SK-N-SH (cell line): ENCODE data around the gene CAPN9. TPM values are rescaled to one million over a fixed set of nuclear protein-coding genes. Genes with fewer than 3 reads are reported as not detected.

Experiments
- CTCF ChIA-PET: fragments of 300-600, 350-600 bp; formaldehyde crosslinking; extraction: SDS; loops from one replicate; lab custom pipeline; 2021; lab: Yijun Ruan, JAX
- POLR2A ChIA-PET: fragments of 350-600 bp; sonication (Branson Sonifier 250); formaldehyde crosslinking; extraction: SDS; loops from one replicate; lab custom pipeline; 2020; ENCODE audit warnings: antibody characterized with exemption, inconsistent platforms; lab: Yijun Ruan, JAX
- DNase-seq: peaks from one replicate; pipeline ENCODE4 v3.0.0; 2012
- H2AFZ ChIP-seq: fragments of 200-600 bp; sonication (generic); 2 replicates; pipeline ENCODE4 v1.8.1; 2016; ENCODE audit warnings: antibody characterized with exemption, mild to moderate bottlenecking, low read depth
- H3F3A ChIP-seq: fragments of 200-600 bp; sonication (generic); replicated peaks from 2 replicates; pipeline ENCODE3; 2016; ENCODE audit warnings: antibody characterized with exemption, mild to moderate bottlenecking; ENCODE audit not compliant: insufficient read depth
- H3K27ac ChIP-seq, 2 experiments: fragments of 200-500 bp in 1 of 2; fragments of 200-600 bp in 1 of 2; sonication (Bioruptor generic) in 1 of 2; sonication (generic), shearing (Covaris generic) in 1 of 2; 2 replicates each; pipeline versions ENCODE4 v1.5.1 to v1.6.1; 2014 to 2016; ENCODE audit warnings: low read depth in 2 of 2, inconsistent platforms in 1 of 2, low read length in 1 of 2, mild to moderate bottlenecking in 1 of 2, mixed read lengths in 1 of 2
- H3K27me3 ChIP-seq: fragments of 200-600 bp; sonication (generic), shearing (Covaris generic); 2 replicates; pipeline ENCODE4 v1.6.1; 2016; ENCODE audit warnings: mixed run types; ENCODE audit not compliant: insufficient read depth
- H3K36me3 ChIP-seq, 2 experiments: fragments of 200-500 bp in 1 of 2; fragments of 200-600 bp in 1 of 2; sonication (Bioruptor generic) in 1 of 2; sonication (generic) in 1 of 2; replicated peaks in 1 of 2; 2 replicates each; pipeline versions ENCODE3 to v1.5.1; 2014 to 2016; ENCODE audit warnings: low read length in 1 of 2, mild to moderate bottlenecking in 1 of 2; ENCODE audit not compliant: insufficient read depth in 2 of 2, control insufficient read depth in 1 of 2
- H3K4me1 ChIP-seq, 2 experiments: fragments of 200-500 bp in 1 of 2; fragments of 200-600 bp in 1 of 2; sonication (Bioruptor generic) in 1 of 2; sonication (generic), shearing (Covaris generic) in 1 of 2; 2 replicates each; pipeline versions ENCODE4 v1.5.1 to v1.6.1; 2014 to 2016; ENCODE audit warnings: low read depth in 1 of 2, low read length in 1 of 2, mixed run types in 1 of 2; ENCODE audit not compliant: insufficient read depth in 2 of 2, control insufficient read depth in 1 of 2
- H3K4me2 ChIP-seq: fragments of 200-600 bp; sonication (generic), shearing (Covaris generic); 2 replicates; pipeline ENCODE4 v1.6.1; 2017; ENCODE audit warnings: mixed run types
- H3K4me3 ChIP-seq, 2 experiments: fragments of 200-500 bp in 1 of 2; fragments of 200-600 bp in 1 of 2; sonication (Bioruptor generic) in 1 of 2; sonication (generic), shearing (Covaris generic) in 1 of 2; 2 replicates each; pipeline versions ENCODE4 v1.5.1 to v1.8.1; 2014 to 2016; ENCODE audit warnings: low read depth in 2 of 2, inconsistent platforms in 1 of 2, low read length in 1 of 2, mild to moderate bottlenecking in 1 of 2, mixed read lengths in 1 of 2, moderate library complexity in 1 of 2
- H3K79me2 ChIP-seq: fragments of 200-600 bp; sonication (generic); 2 replicates; pipeline ENCODE4 v1.8.1; 2017; ENCODE audit warnings: mild to moderate bottlenecking; ENCODE audit not compliant: insufficient read depth
- H3K9ac ChIP-seq: fragments of 200-600 bp; sonication (generic); 2 replicates; pipeline ENCODE4 v1.6.1; 2017; ENCODE audit warnings: mixed run types
- H3K9me2 ChIP-seq: fragments of 200-600 bp; sonication (generic); 2 replicates; pipeline ENCODE4 v1.6.1; 2017; ENCODE audit warnings: mixed run types
- H3K9me3 ChIP-seq: fragments of 200-600 bp; sonication (generic); 2 replicates; pipeline ENCODE4 v1.6.1; 2017; ENCODE audit warnings: mixed run types, mild to moderate bottlenecking, moderate library complexity
- H4K20me1 ChIP-seq: fragments of 200-600 bp; sonication (generic); 2 replicates; pipeline ENCODE4 v1.6.1; 2017; ENCODE audit warnings: mild to moderate bottlenecking, mixed run types; ENCODE audit not compliant: insufficient read depth
- FOXJ3 ChIP-seq: sonication (generic); formaldehyde crosslinking; IDR thresholded peaks from 2 replicates; pipeline ENCODE4 v1.5.1; 2020; ENCODE audit warnings: mild to moderate bottlenecking, missing genetic modification reagents
- GABPA ChIP-seq: IDR thresholded peaks from 2 replicates; pipeline ENCODE4 v1.4.0; 2012; ENCODE audit warnings: low read depth, mild to moderate bottlenecking
- GATA2 ChIP-seq: sonication (generic); formaldehyde crosslinking; IDR thresholded peaks from 2 replicates; pipeline ENCODE4 v1.5.0; 2020; ENCODE audit warnings: mild to moderate bottlenecking, missing genetic modification reagents
- JUND ChIP-seq: IDR thresholded peaks from 2 replicates; pipeline ENCODE4 v1.4.0; 2012
- MXI1 ChIP-seq: IDR thresholded peaks from 2 replicates; pipeline ENCODE4 v1.6.1; 2012; ENCODE audit warnings: mild to moderate bottlenecking, low read depth, low read length, improper control_type of control experiment
- NFIC ChIP-seq: IDR thresholded peaks from 2 replicates; pipeline ENCODE4 v1.4.0; 2012; ENCODE audit warnings: borderline replicate concordance
- RXRA ChIP-seq: IDR thresholded peaks from 2 replicates; pipeline ENCODE4 v1.4.0; 2012; ENCODE audit warnings: low read depth, mild to moderate bottlenecking, borderline replicate concordance
- TEAD4 ChIP-seq: IDR thresholded peaks from 2 replicates; pipeline ENCODE4 v1.4.0; 2012; ENCODE audit warnings: mild to moderate bottlenecking, borderline replicate concordance; ENCODE audit not compliant: insufficient read depth
- YY1 ChIP-seq: IDR thresholded peaks from 2 replicates; pipeline ENCODE4 v1.4.0; 2012; ENCODE audit warnings: low read depth, mild to moderate bottlenecking
- WGBS: methylation state at CpG from one replicate; pipeline ENCODE4 v1.1.6; 2017; ENCODE audit warnings: low lambda C conversion rate; 5-methylcytosine and 5-hydroxymethylcytosine counted together
- polyA plus RNA-seq, 3 experiments: library from polyadenylated mRNA; depleted of rRNA; stranded (reverse); fragments of >200 nt; gene quantifications; 2 replicates each; pipeline ENCODE4 v1.2.3, GENCODE V29; 2012
- TF ChIP-seq, protein P1 (sequence below): fragments of 150-350 bp; IDR thresholded peaks from 2 replicates; pipeline ENCODE4 v1.6.1; 2017; ENCODE audit warnings: antibody characterized with exemption, low read length, low read depth, borderline replicate concordance
- TF ChIP-seq, protein P2 (sequence below): fragments of 200-600 bp; sonication (generic); IDR thresholded peaks from 2 replicates; pipeline ENCODE4 v1.6.1; 2017; ENCODE audit warnings: antibody characterized with exemption, mild to moderate bottlenecking, moderate library complexity
- TF ChIP-seq, protein P3 (sequence below): IDR thresholded peaks from 2 replicates; pipeline ENCODE4 v1.4.0; 2012; ENCODE audit warnings: low read depth, borderline replicate concordance
- TF ChIP-seq, protein P4 (sequence below): IDR thresholded peaks from 2 replicates; pipeline ENCODE4 v1.6.1; 2012; ENCODE audit warnings: mild to moderate bottlenecking, low read depth, low read length, moderate library complexity
- TF ChIP-seq, protein P5 (sequence below): IDR thresholded peaks from 2 replicates; pipeline ENCODE4; 2012

CAPN9 gene
- polyA plus RNA-seq, 1 of the 3 experiments (the other 2 are of a cell fraction): not detected

DNA sequence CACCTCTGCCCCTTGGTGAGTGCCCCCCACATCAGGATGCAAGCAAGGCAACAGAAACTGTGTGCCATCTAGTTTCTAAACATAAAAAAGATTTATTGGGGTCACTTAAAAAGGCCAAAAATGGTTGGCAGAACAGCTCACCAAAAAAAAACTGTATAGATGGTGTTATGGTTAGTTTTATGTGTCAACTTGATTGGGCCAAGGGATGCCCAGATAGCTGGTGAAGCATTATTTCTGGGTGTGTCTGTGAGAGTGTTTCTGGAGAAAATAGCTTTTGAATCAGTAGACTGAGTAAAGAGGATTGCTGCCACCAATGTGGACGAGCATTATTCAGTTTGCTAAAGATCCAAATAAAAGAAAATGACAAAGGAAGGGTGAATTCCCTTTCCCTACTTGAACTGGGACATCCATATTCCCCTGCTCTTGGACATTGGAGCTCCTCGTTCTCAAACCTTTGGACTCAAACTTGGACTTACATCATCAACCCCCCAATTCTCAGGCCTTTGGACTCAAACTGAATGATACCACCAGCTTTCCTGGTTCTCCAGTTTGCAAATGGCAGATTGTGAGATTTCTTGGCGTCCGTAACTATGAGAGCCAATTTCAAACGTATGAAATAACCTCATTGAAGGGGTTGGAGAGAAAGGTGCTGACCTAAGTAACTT lies 16.9 kb downstream of the CAPN9 start:
- Histone ChIP-seq H4K20me1 (no peaks in the 10 kb centered on the region), H3K27me3 (peaks cover 12% of the 10 kb centered on the region; the same call in 1 of the 2 replicates), H3K27ac (no peak overlapping the region), H3K4me1 (peaks cover 0 to 19% of the 10 kb centered on the region in 2 experiments; a peak in 1 of 4 replicates), H3K4me3 (no peak overlapping the region), H2AFZ (no peak overlapping the region), H3K79me2 (no peaks in the 10 kb centered on the region), H3K9me3 (no peaks in the 10 kb centered on the region), H3K9me2 (no peaks in the 10 kb centered on the region), H3F3A (no peaks in the 10 kb centered on the region), H3K9ac (no peak overlapping the region), H3K36me3 (no peaks in the 10 kb centered on the region), H3K4me2 (no peak overlapping the region)
- POLR2A ChIA-PET: no interaction called here
- TF ChIP-seq, protein P1, sequence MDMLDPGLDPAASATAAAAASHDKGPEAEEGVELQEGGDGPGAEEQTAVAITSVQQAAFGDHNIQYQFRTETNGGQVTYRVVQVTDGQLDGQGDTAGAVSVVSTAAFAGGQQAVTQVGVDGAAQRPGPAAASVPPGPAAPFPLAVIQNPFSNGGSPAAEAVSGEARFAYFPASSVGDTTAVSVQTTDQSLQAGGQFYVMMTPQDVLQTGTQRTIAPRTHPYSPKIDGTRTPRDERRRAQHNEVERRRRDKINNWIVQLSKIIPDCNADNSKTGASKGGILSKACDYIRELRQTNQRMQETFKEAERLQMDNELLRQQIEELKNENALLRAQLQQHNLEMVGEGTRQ: no peak
- TF ChIP-seq GABPA (no peak), YY1 (no peak), MXI1 (no peak)
- TF ChIP-seq, protein P2, sequence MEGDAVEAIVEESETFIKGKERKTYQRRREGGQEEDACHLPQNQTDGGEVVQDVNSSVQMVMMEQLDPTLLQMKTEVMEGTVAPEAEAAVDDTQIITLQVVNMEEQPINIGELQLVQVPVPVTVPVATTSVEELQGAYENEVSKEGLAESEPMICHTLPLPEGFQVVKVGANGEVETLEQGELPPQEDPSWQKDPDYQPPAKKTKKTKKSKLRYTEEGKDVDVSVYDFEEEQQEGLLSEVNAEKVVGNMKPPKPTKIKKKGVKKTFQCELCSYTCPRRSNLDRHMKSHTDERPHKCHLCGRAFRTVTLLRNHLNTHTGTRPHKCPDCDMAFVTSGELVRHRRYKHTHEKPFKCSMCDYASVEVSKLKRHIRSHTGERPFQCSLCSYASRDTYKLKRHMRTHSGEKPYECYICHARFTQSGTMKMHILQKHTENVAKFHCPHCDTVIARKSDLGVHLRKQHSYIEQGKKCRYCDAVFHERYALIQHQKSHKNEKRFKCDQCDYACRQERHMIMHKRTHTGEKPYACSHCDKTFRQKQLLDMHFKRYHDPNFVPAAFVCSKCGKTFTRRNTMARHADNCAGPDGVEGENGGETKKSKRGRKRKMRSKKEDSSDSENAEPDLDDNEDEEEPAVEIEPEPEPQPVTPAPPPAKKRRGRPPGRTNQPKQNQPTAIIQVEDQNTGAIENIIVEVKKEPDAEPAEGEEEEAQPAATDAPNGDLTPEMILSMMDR: no peak
- DNase-seq: no peak
- CTCF ChIA-PET: interaction anchor here (1.2 to 1.4 kb wide), 2 partner anchors 9 to 33 kb away, joined by 3 to 7 read pairs; no protein-coding TSS in a partner anchor
- 43% methylated on average over 5 of the region's 5 CpGs for WGBS

DNA sequence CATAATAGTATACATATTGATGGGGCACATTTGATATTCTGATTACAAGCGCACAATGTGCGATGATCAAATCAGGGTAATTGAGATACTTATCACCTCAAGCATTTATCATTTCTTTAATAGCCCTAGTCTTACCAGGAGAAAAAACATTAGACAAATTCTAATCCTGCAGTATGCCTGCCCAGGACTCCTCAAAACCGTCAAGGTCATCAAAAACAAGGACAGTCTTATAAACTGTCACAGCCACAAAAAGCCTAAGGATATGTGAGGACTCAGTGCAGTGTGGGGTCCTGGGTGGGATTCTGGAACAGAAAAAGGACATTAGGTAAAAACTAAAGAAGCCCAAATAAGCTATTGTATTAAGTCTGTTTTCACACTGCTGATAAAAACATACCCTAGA lies 19.1 kb downstream of the CAPN9 start:
- H3K36me3 ChIP-seq: no peaks in the 10 kb centered on the region
- peaks cover 0 to 5% of the 10 kb centered on the region in 2 experiments; a peak in 1 of 4 replicates for H3K4me1 ChIP-seq
- TF ChIP-seq FOXJ3 (CRISPR knock-in tag): no peak
- TF ChIP-seq GATA2 (CRISPR knock-in tag): no peak
- TF ChIP-seq, protein P3, sequence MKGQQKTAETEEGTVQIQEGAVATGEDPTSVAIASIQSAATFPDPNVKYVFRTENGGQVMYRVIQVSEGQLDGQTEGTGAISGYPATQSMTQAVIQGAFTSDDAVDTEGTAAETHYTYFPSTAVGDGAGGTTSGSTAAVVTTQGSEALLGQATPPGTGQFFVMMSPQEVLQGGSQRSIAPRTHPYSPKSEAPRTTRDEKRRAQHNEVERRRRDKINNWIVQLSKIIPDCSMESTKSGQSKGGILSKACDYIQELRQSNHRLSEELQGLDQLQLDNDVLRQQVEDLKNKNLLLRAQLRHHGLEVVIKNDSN: no peak
- TF ChIP-seq RXRA: no peak
- TF ChIP-seq, protein P4, sequence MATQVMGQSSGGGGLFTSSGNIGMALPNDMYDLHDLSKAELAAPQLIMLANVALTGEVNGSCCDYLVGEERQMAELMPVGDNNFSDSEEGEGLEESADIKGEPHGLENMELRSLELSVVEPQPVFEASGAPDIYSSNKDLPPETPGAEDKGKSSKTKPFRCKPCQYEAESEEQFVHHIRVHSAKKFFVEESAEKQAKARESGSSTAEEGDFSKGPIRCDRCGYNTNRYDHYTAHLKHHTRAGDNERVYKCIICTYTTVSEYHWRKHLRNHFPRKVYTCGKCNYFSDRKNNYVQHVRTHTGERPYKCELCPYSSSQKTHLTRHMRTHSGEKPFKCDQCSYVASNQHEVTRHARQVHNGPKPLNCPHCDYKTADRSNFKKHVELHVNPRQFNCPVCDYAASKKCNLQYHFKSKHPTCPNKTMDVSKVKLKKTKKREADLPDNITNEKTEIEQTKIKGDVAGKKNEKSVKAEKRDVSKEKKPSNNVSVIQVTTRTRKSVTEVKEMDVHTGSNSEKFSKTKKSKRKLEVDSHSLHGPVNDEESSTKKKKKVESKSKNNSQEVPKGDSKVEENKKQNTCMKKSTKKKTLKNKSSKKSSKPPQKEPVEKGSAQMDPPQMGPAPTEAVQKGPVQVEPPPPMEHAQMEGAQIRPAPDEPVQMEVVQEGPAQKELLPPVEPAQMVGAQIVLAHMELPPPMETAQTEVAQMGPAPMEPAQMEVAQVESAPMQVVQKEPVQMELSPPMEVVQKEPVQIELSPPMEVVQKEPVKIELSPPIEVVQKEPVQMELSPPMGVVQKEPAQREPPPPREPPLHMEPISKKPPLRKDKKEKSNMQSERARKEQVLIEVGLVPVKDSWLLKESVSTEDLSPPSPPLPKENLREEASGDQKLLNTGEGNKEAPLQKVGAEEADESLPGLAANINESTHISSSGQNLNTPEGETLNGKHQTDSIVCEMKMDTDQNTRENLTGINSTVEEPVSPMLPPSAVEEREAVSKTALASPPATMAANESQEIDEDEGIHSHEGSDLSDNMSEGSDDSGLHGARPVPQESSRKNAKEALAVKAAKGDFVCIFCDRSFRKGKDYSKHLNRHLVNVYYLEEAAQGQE: no peak
- TF ChIP-seq TEAD4: no peak
- TF ChIP-seq NFIC: no peak
- TF ChIP-seq, protein P5, sequence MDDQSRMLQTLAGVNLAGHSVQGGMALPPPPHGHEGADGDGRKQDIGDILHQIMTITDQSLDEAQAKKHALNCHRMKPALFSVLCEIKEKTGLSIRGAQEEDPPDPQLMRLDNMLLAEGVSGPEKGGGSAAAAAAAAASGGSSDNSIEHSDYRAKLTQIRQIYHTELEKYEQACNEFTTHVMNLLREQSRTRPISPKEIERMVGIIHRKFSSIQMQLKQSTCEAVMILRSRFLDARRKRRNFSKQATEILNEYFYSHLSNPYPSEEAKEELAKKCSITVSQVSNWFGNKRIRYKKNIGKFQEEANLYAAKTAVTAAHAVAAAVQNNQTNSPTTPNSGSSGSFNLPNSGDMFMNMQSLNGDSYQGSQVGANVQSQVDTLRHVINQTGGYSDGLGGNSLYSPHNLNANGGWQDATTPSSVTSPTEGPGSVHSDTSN: no peak
- no peak for TF ChIP-seq JUND
- POLR2A ChIA-PET: no interaction called here
- CTCF ChIA-PET: interaction anchor here (0.7 kb wide), 1 partner anchor 140 kb away, joined by 3 read pairs; no protein-coding TSS in a partner anchor
- H2AFZ ChIP-seq: no peak overlapping the region
- no peaks in the 10 kb centered on the region for H3F3A ChIP-seq
- 73% methylated on average over 3 of the region's 3 CpGs for WGBS
- no peaks in the 10 kb centered on the region for H3K9me2 ChIP-seq
- no peak overlapping the region for H3K9ac ChIP-seq
- H3K27ac ChIP-seq: no peak overlapping the region
- H4K20me1 ChIP-seq: no peaks in the 10 kb centered on the region
- no peak overlapping the region for H3K4me3 ChIP-seq
- no peak overlapping the region for H3K4me2 ChIP-seq
- DNase-seq: no peak
- H3K9me3 ChIP-seq: no peaks in the 10 kb centered on the region
- no peaks in the 10 kb centered on the region; the same call in 1 of the 2 replicates for H3K27me3 ChIP-seq
- H3K79me2 ChIP-seq: no peaks in the 10 kb centered on the region
